Measurements from ENCODE around the gene FKBP1A.
"Not testable (repeated sequence)": the region's sequence is repeated elsewhere in the genome, so short reads cannot be mapped to it uniquely, and the experiment has no call there.

FKBP1A gene

GRCh38 chr20:1402149-1402548 is 9.3 kb upstream of the FKBP1A start:
- TF ChIP-seq, protein P1, sequence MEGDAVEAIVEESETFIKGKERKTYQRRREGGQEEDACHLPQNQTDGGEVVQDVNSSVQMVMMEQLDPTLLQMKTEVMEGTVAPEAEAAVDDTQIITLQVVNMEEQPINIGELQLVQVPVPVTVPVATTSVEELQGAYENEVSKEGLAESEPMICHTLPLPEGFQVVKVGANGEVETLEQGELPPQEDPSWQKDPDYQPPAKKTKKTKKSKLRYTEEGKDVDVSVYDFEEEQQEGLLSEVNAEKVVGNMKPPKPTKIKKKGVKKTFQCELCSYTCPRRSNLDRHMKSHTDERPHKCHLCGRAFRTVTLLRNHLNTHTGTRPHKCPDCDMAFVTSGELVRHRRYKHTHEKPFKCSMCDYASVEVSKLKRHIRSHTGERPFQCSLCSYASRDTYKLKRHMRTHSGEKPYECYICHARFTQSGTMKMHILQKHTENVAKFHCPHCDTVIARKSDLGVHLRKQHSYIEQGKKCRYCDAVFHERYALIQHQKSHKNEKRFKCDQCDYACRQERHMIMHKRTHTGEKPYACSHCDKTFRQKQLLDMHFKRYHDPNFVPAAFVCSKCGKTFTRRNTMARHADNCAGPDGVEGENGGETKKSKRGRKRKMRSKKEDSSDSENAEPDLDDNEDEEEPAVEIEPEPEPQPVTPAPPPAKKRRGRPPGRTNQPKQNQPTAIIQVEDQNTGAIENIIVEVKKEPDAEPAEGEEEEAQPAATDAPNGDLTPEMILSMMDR (IDR thresholded peaks at IDR 0.05; ENCODE audit: low read length, missing control alignments), result no peak

GRCh38 chr20:1401451-1401907 is 8.6 kb upstream of the FKBP1A start:
- TF ChIP-seq, protein P1 (IDR thresholded peaks at IDR 0.05; ENCODE audit: low read length, missing control alignments), result no peak
- no peak overlapping the region for H3K4me3 ChIP-seq (replicated peaks; ENCODE audit: low read depth, low read length)
- no peak for DNase-seq (ENCODE audit: low read depth)

More at GRCh38 chr20:1402149-1402548, 9.3 kb upstream of the FKBP1A start:
- no peak for DNase-seq (ENCODE audit: low read depth)
- no peak overlapping the region for H3K4me3 ChIP-seq (replicated peaks; ENCODE audit: low read depth, low read length)

- H3K4me3 ChIP-seq (replicated peaks; ENCODE audit: low read depth, low read length); DNase-seq (ENCODE audit: low read depth): not testable (repeated sequence)
Measured at GRCh38 chr20:1399678-1400366, 7.0 kb upstream of the FKBP1A start.

- not testable (repeated sequence) for DNase-seq (ENCODE audit: low read depth); H3K4me3 ChIP-seq (replicated peaks; ENCODE audit: low read depth, low read length)
Measured at GRCh38 chr20:1398185-1398584, 5.3 kb upstream of the FKBP1A start.

GRCh38 chr20:1397710-1398109 is 4.9 kb upstream of the FKBP1A start:
- TF ChIP-seq, protein P1 (IDR thresholded peaks at IDR 0.05; ENCODE audit: low read length, missing control alignments), result peak; percentile 23
- DNase-seq (ENCODE audit: low read depth), result no peak
- no peak overlapping the region for H3K4me3 ChIP-seq (replicated peaks; ENCODE audit: low read depth, low read length)

- no peak overlapping the region for H3K4me3 ChIP-seq (replicated peaks; ENCODE audit: low read depth, low read length)
- no peak for DNase-seq (ENCODE audit: low read depth)
- TF ChIP-seq, protein P1 (IDR thresholded peaks at IDR 0.05; ENCODE audit: low read length, missing control alignments), result no peak
Measured at GRCh38 chr20:1396702-1397101, 3.8 kb upstream of the FKBP1A start.

GRCh38 chr20:1396264-1396663 is 3.4 kb upstream of the FKBP1A start:
- TF ChIP-seq, protein P1 (IDR thresholded peaks at IDR 0.05; ENCODE audit: low read length, missing control alignments), result no peak
- DNase-seq (ENCODE audit: low read depth), result no peak
- H3K4me3 ChIP-seq (replicated peaks; ENCODE audit: low read depth, low read length), result no peak overlapping the region

DNA sequence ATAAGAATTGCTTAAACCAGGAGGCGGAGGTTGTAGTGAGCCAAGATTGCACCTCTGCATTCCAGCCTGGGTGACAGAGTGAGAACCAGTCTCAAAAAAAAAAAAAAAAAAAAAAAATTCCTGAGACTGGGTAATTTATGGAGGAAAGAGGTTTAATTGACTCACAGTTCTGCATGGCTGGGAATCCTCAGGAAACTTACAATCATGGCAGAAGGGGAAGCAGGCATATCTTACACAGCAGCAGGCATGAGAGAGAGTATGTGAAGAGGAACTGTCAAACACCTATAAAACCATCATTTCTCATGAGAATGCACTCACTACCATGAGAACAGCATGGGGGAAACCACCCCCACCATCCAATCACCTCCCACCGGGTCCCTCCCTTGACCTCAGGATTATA is 1.8 kb upstream of the FKBP1A start:
- no peak for DNase-seq (ENCODE audit: low read depth)
- H3K4me3 ChIP-seq (replicated peaks; ENCODE audit: low read depth, low read length), result no peak overlapping the region
- TF ChIP-seq, protein P1 (IDR thresholded peaks at IDR 0.05; ENCODE audit: low read length, missing control alignments), result no peak
